HEK293T (cell line): ENCODE data around the gene OGFOD2.

Experiments
- CTCF ChIA-PET: fragments of 350-600 bp; formaldehyde crosslinking; extraction: SDS; loops from one replicate; lab custom pipeline; 2021; ENCODE audit warnings: antibody characterized with exemption, inconsistent platforms; lab: Yijun Ruan, JAX
- POLR2A ChIA-PET: fragments of 350-600 bp; formaldehyde crosslinking; extraction: SDS; loops from one replicate; lab custom pipeline; 2020; ENCODE audit warnings: antibody characterized with exemption, inconsistent platforms; lab: Yijun Ruan, JAX
- DNase-seq: peaks from one replicate; pipeline ENCODE4 v3.0.0; 2012; ENCODE audit warnings: mixed read lengths; ENCODE audit errors: extremely low spot score
- ARNT ChIP-seq: fragments of 450-650 bp; IDR thresholded peaks from 2 replicates; pipeline ENCODE4 v1.6.1; 2017; ENCODE audit warnings: mild to moderate bottlenecking
- BHLHE40 ChIP-seq: fragments of 450-650 bp; IDR thresholded peaks from 2 replicates; pipeline ENCODE4 v1.6.1; 2016; ENCODE audit warnings: mild to moderate bottlenecking, moderate library complexity, borderline replicate concordance
- CTBP1 ChIP-seq: fragments of 450-650 bp; IDR thresholded peaks from 2 replicates; pipeline ENCODE4 v1.6.1; 2016; ENCODE audit warnings: borderline replicate concordance
- ELF4 ChIP-seq: fragments of 450-650 bp; IDR thresholded peaks from 2 replicates; pipeline ENCODE4 v1.6.1; 2017; ENCODE audit warnings: antibody characterized with exemption
- FOXA1 ChIP-seq: fragments of 450-650 bp; IDR thresholded peaks from 2 replicates; pipeline ENCODE4 v1.6.1; 2016; ENCODE audit warnings: mild to moderate bottlenecking
- FOXK2 ChIP-seq: fragments of 450-650 bp; IDR thresholded peaks from 2 replicates; pipeline ENCODE4 v1.6.1; 2016; ENCODE audit warnings: mild to moderate bottlenecking
- FOXM1 ChIP-seq: fragments of 450-650 bp; IDR thresholded peaks from 2 replicates; pipeline ENCODE4 v1.6.1; 2017; ENCODE audit warnings: mild to moderate bottlenecking, borderline replicate concordance
- HDGF ChIP-seq: fragments of 450-650 bp; IDR thresholded peaks from 2 replicates; pipeline ENCODE4 v1.6.1; 2017; ENCODE audit warnings: antibody characterized with exemption, borderline replicate concordance
- L3MBTL2 ChIP-seq: fragments of 450-650 bp; conservative IDR thresholded peaks from 2 replicates; pipeline ENCODE4 v1.6.1; 2016; ENCODE audit warnings: mild to moderate bottlenecking
- LEF1 ChIP-seq: fragments of 450-650 bp; IDR thresholded peaks from 2 replicates; pipeline ENCODE4 v1.6.1; 2017; ENCODE audit warnings: mild to moderate bottlenecking, borderline replicate concordance
- NFRKB ChIP-seq: fragments of 450-650 bp; IDR thresholded peaks from 2 replicates; pipeline ENCODE4 v1.6.1; 2016; ENCODE audit warnings: mild to moderate bottlenecking, moderate library complexity
- SP1 ChIP-seq: fragments of 450-650 bp; IDR thresholded peaks from 2 replicates; pipeline ENCODE4 v1.6.1; 2017
- SUZ12 ChIP-seq: fragments of 450-650 bp; IDR thresholded peaks from 2 replicates; pipeline ENCODE4 v1.6.1; 2016; ENCODE audit warnings: mild to moderate bottlenecking
- TARDBP ChIP-seq: fragments of 450-650 bp; IDR thresholded peaks from 2 replicates; pipeline ENCODE4 v1.6.1; 2016
- ZNF384 ChIP-seq: fragments of 450-650 bp; IDR thresholded peaks from 2 replicates; pipeline ENCODE4 v1.6.1; 2016
- TF ChIP-seq, protein P1 (sequence below): fragments of 450-650 bp; IDR thresholded peaks from 2 replicates; pipeline ENCODE4 v1.6.1; 2016

Gene OGFOD2

DNA sequence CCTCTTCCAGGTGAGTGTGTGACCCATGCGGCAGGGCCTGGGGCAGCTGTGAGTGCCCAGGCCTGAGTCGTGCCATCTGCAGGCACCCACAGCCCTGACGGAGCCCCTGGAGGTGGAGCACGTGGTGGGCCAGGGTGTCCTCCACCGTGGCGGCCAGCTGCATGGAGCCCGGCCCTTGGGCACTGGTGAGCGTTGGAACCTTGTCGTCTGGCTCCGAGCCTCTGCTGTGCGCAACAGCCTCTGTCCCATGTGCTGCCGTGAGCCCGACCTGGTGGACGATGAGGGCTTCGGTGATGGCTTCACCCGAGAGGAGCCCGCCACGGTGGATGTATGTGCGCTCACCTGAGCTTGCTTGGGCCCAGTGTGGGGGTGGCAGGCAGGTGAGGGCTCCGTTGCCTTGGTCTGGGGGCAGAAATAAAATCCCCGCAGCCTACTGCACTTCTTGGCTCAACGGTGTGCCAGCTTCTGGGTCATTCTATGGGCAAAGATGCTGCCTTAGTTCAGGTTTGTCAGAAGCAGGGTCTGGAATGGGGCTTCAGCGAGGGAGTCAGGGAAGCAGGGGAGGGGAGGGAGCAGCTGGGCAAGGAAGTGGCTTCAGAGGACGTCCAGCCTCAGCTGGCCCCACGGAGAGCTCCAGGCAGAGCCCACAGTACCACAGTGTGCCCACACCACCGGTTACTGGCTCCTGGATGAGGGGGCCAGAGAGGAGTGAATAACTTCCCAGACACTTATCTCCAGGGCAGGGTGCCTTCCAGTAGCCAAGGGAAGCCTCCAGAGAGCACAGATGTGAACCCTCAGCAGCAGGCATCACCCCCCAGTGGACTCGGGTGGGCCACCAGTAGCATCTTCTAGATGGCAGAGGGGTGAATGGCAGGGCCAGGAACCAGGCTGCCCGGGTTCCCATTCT, 4.2 kb downstream of the OGFOD2 start:
- POLR2A ChIA-PET: interaction anchor here (0.8 to 2.5 kb wide), 5 partner anchors 9 to 254 kb away, joined by 3 to 17 read pairs (median 3); partner anchors contain the start of genes ABCB9, MPHOSPH9 and MTRFR

DNA sequence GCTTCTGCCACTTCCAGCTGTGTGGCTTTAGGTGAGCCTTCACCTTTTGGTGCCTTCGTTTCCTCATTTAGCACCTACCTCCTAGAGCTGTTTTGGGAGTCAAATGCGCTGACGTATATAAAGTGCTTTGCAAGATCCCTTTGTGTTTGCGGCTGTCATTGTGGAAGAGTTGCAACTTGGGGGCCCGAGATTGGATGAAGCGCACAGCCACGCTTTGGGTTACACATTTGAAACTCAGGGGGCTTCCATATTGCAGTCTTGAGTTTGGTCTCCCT, 4.8 kb downstream of the OGFOD2 start:
- CTCF ChIA-PET: no interaction called here
- DNase-seq: no peak
- POLR2A ChIA-PET: interaction anchor here (0.8 to 2.5 kb wide), 4 partner anchors 10 to 91 kb away, joined by 3 to 17 read pairs (median 4); partner anchors contain the start of gene ABCB9
- TF ChIP-seq SUZ12: no peak
- no peak for TF ChIP-seq FOXM1
- no peak for TF ChIP-seq SP1
- TF ChIP-seq ELF4: no peak
- no peak for TF ChIP-seq FOXA1
- TF ChIP-seq HDGF: no peak
- TF ChIP-seq ARNT: no peak
- TF ChIP-seq ZNF384: no peak
- no peak for TF ChIP-seq FOXK2
- TF ChIP-seq TARDBP: no peak
- TF ChIP-seq, protein P1, sequence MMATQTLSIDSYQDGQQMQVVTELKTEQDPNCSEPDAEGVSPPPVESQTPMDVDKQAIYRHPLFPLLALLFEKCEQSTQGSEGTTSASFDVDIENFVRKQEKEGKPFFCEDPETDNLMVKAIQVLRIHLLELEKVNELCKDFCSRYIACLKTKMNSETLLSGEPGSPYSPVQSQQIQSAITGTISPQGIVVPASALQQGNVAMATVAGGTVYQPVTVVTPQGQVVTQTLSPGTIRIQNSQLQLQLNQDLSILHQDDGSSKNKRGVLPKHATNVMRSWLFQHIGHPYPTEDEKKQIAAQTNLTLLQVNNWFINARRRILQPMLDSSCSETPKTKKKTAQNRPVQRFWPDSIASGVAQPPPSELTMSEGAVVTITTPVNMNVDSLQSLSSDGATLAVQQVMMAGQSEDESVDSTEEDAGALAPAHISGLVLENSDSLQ: no peak
- no peak for TF ChIP-seq NFRKB
- no peak for TF ChIP-seq LEF1
- no peak for TF ChIP-seq CTBP1
- TF ChIP-seq L3MBTL2: no peak
- TF ChIP-seq BHLHE40: no peak

More for the DNA sequence above, 4.2 kb downstream of the OGFOD2 start:
- DNase-seq: no peak
- CTCF ChIA-PET: no interaction called here
- TF ChIP-seq SUZ12 (no peak), BHLHE40 (no peak), HDGF (no peak), TARDBP (no peak), ELF4 (no peak), ZNF384 (no peak), FOXA1 (no peak), CTBP1 (no peak), ARNT (no peak)

GRCh38 chr12:122980183-122981035, 5.4 kb downstream of the OGFOD2 start, which contains the start of gene ARL6IP4:
Gene ARL6IP4 (plus strand): TSS chr12:122980681. CDS start chr12:122981140, 459 bp downstream.
- ChIA-PET CTCF (no interaction called here), POLR2A (interaction anchor here (0.8 to 2.5 kb wide), 4 partner anchors 11 to 92 kb away, joined by 3 to 17 read pairs (median 4); partner anchors contain the start of gene ABCB9)
- TF ChIP-seq ZNF384 (no peak), TARDBP (no peak), ELF4 (no peak), LEF1 (no peak), ARNT (no peak), HDGF (no peak), BHLHE40 (no peak), CTBP1 (no peak), SUZ12 (no peak), FOXA1 (no peak), L3MBTL2 (no peak), FOXM1 (no peak), NFRKB (no peak), SP1 (no peak), FOXK2 (no peak)
- TF ChIP-seq, protein P1: no peak
- DNase-seq: peak; percentile 73

- TF ChIP-seq CTBP1 (no peak), SP1 (no peak), NFRKB (no peak), HDGF (no peak), TARDBP (no peak), L3MBTL2 (no peak; the same call in 1 of the 2 replicates), LEF1 (no peak), ARNT (no peak), FOXA1 (no peak), BHLHE40 (no peak), SUZ12 (no peak), ELF4 (no peak), FOXK2 (no peak), ZNF384 (no peak), FOXM1 (no peak)
- TF ChIP-seq, protein P1: no peak
- DNase-seq: peak; percentile 39
- ChIA-PET CTCF (no interaction called here), POLR2A (interaction anchor here (1.1 to 2.5 kb wide), 2 partner anchors 14 to 93 kb away, joined by 4 to 17 read pairs; partner anchors contain the start of gene ABCB9)
These were observed 6.0 kb downstream of the OGFOD2 start for GRCh38 chr12:122981036-122981471.
